Colonic mucosa (tissue), 4 donors: ENCODE data around the gene TRIO. TPM values are rescaled to one million over a fixed set of nuclear protein-coding genes. Genes with fewer than 3 reads are reported as not detected.
"Not testable (repeated sequence)": the region's sequence is repeated elsewhere in the genome, so short reads cannot be mapped to it uniquely, and the experiment has no call there.

ENCODE experiments used
- DNase-seq: peaks from one replicate; pipeline ENCODE4 v3.0.0-alpha.2; 2020
- H3K27ac ChIP-seq: fragments of 200-600 bp; one replicate; pipeline ENCODE4 v1.8.0; 2021
- H3K27me3 ChIP-seq: fragments of 200-600 bp; one replicate; pipeline ENCODE4 v1.8.0; 2021
- H3K36me3 ChIP-seq: fragments of 200-600 bp; one replicate; pipeline ENCODE4 v1.8.0; 2021
- H3K4me1 ChIP-seq: fragments of 200-600 bp; one replicate; pipeline ENCODE4 v1.8.0; 2021; ENCODE audit warnings: mild to moderate bottlenecking
- H3K4me3 ChIP-seq: fragments of 200-600 bp; one replicate; pipeline ENCODE4 v1.8.0; 2021
- H3K9ac ChIP-seq, 2 donors: one replicate each; pipeline ENCODE4 v1.7.0; 2013; ENCODE audit warnings: control low read depth in 2 of 2, low read depth in 2 of 2, low read length in 2 of 2
- H3K9me3 ChIP-seq: fragments of 200-600 bp; one replicate; pipeline ENCODE4 v1.8.0; 2021
- CTCF ChIP-seq: fragments of 200-600 bp; IDR thresholded peaks from one replicate; pipeline ENCODE4 v1.8.0; 2022; ENCODE audit warnings: antibody characterized with exemption, mild to moderate bottlenecking
- intact Hi-C: fragments of 100-400 bp; cut with DNase I; formaldehyde crosslinking; loops from one replicate; pipeline ENCODE4 v1.14.1; 2022
- total RNA-seq, 2 donors: library from RNA; stranded (reverse); fragmentation: NEBNext Ultra II Directional in 1 of 2; extraction: Animal tissue kit (Norgen Biotek cat#: 25700) in 1 of 2; gene quantifications; one replicate each; pipeline ENCODE4 v1.2.1, GENCODE V29; 2021
- donor health status: healthy.
- donor health status: DM: no; HTN: no; CAD: no.
- donor health status: DM: no; HTN: no; CAD: no.

The TRIO gene
- total RNA-seq, 2 donors from 2014 or later: 134 to 138 TPM

GRCh38 chr5:14431534-14431933 is 288.4 kb downstream of the TRIO start:
- intact Hi-C loops: no loop called here
- Histone ChIP-seq H3K4me3 (no peak overlapping the region), H3K27me3 (no peaks in the 10 kb centered on the region), H3K27ac (no peak overlapping the region), H3K4me1 (no peaks in the 10 kb centered on the region), H3K9ac (no peak overlapping the region), H3K9me3 (no peaks in the 10 kb centered on the region), H3K36me3 (no peaks in the 10 kb centered on the region)
- DNase-seq: no peak
- no peak for TF ChIP-seq CTCF

- Histone ChIP-seq H3K4me1 (no peaks in the 10 kb centered on the region), H3K9ac (no peak overlapping the region), H3K27me3 (no peaks in the 10 kb centered on the region), H3K27ac (no peak overlapping the region), H3K4me3 (no peak overlapping the region), H3K9me3 (no peaks in the 10 kb centered on the region), H3K36me3 (no peaks in the 10 kb centered on the region)
- TF ChIP-seq CTCF: no peak
- intact Hi-C loops: no loop called here
- no peak for DNase-seq
Observed at GRCh38 chr5:14432931-14433589, 289.9 kb downstream of the TRIO start.

GRCh38 chr5:14435481-14435880 is 292.3 kb downstream of the TRIO start:
- Histone ChIP-seq H3K36me3 (no peaks in the 10 kb centered on the region), H3K27ac (no peak overlapping the region), H3K4me3 (no peak overlapping the region), H3K27me3 (no peaks in the 10 kb centered on the region), H3K9ac (no peak overlapping the region), H3K9me3 (no peaks in the 10 kb centered on the region), H3K4me1 (no peaks in the 10 kb centered on the region)
- no peak for TF ChIP-seq CTCF
- intact Hi-C loops: no loop called here
- DNase-seq: no peak

GRCh38 chr5:14436122-14436521 is 293.0 kb downstream of the TRIO start:
- H3K27me3 ChIP-seq, DNase-seq, H3K36me3 ChIP-seq, intact Hi-C loops, H3K4me3 ChIP-seq, H3K9me3 ChIP-seq, H3K9ac ChIP-seq, H3K4me1 ChIP-seq, H3K27ac ChIP-seq: not testable (repeated sequence)

- no peaks in the 10 kb centered on the region for H3K27me3 ChIP-seq
- intact Hi-C loops: no loop called here
- no peaks in the 10 kb centered on the region for H3K9me3 ChIP-seq
- no peak for TF ChIP-seq CTCF
- no peak overlapping the region for H3K4me3 ChIP-seq
- no peak overlapping the region for H3K27ac ChIP-seq
- H3K36me3 ChIP-seq: no peaks in the 10 kb centered on the region
- no peak for DNase-seq
- no peaks in the 10 kb centered on the region for H3K4me1 ChIP-seq
- H3K9ac ChIP-seq: no peak overlapping the region
Observed at GRCh38 chr5:14436801-14437542, 293.8 kb downstream of the TRIO start.

GRCh38 chr5:14438195-14438606 is 295.1 kb downstream of the TRIO start:
- no peaks in the 10 kb centered on the region for H3K36me3 ChIP-seq
- peaks cover 2% of the 10 kb centered on the region for H3K4me1 ChIP-seq
- intact Hi-C loops: no loop called here
- no peak overlapping the region for H3K9ac ChIP-seq
- no peak for TF ChIP-seq CTCF
- no peaks in the 10 kb centered on the region for H3K9me3 ChIP-seq
- no peak for DNase-seq
- H3K27ac ChIP-seq: no peak overlapping the region
- H3K27me3 ChIP-seq: no peaks in the 10 kb centered on the region
- no peak overlapping the region for H3K4me3 ChIP-seq
